Posterior vena cava (tissue), 2 donors: ENCODE results near the gene HASPIN. TPM values are rescaled to one million over a fixed set of nuclear protein-coding genes. Genes with fewer than 3 reads are reported as not detected.
A peak's percentile ranks its signal among the peaks of the same experiment; 100 is the strongest.
"Not testable (repeated sequence)": the region's sequence is repeated elsewhere in the genome, so short reads cannot be mapped to it uniquely, and the experiment has no call there.

Source experiments
- DNase-seq: peaks from one replicate; pipeline ENCODE4 v3.0.0-alpha.2; 2020; ENCODE audit warnings: low spot score
- intact Hi-C, 2 donors: fragments of 100-400 bp; cut with DNase I; formaldehyde crosslinking; loops; one replicate each; pipeline versions ENCODE4 v1.14.1 to v1.14.2; 2022 to 2023
- total RNA-seq, 2 donors: library from RNA; stranded (reverse); fragmentation: NEBNext Ultra II Directional; extraction: Animal tissue kit (Norgen Biotek cat#: 25700); gene quantifications; one replicate each; pipeline ENCODE4 v1.2.1, GENCODE V29; 2021
- donor health status: DM: yes; HTN: yes; CAD: no.
- donor health status: DM: yes; HTN: yes; CAD: no.

The HASPIN gene
- total RNA-seq, 2 donors from 2014 or later, result 0.24 TPM; not detected in 1

DNA sequence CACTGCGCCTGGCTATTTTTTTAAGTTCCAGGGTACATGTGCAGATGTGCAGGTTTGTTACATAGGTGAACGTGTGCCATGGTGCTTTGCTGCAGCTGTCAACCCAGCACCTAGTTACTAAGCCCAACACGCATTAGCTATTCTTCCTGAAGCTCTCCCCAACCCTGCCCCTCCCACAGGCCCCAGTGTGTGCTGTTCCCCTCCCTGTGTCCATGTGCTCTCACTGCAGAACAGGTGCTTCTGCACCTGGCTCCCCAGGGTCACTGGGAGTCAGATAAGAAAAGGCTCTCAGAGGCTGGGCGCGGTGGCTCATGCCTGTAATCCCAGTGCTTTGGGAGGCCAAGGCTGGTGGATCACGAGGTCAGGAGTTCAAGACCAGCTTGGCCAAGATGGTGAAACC, 6.2 kb downstream of the HASPIN start:
- no peak for DNase-seq
- intact Hi-C loops, result loop anchor here (10.0 kb wide), 2 partner anchors 65 to 115 kb away; partner anchors contain the start of gene NCBP3 (in 1 of the 2)

DNA sequence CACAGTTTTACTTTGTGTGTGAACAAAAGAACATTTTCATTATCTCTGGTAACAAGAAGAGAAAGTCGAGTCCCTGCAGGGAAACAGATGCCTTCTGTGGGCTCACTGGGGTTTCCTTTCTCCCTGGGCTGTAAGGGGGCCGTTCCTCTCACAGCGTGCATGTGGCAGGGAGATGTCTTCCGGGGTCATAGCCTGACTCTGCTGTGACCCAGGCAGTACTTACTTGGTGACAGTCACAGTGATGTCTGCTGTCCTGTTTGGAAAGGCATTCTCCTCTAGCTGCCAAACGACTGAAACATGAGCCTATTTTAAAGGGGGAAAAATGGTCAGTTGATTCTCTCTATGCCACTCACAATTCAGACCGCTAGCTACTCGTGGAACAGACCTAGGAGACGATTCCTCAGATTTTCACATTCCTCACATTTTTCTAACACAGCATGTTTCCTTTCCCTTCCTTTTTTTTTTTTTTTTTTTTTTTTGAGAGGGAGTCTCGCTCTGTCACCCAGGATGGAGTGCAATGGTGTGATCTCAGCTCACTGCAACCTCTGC, 7.3 kb downstream of the HASPIN start:
- intact Hi-C loops, result loop anchor here (10.0 kb wide), 2 partner anchors 64 to 114 kb away; partner anchors contain the start of gene NCBP3 (in 1 of the 2)
- no peak for DNase-seq

DNA sequence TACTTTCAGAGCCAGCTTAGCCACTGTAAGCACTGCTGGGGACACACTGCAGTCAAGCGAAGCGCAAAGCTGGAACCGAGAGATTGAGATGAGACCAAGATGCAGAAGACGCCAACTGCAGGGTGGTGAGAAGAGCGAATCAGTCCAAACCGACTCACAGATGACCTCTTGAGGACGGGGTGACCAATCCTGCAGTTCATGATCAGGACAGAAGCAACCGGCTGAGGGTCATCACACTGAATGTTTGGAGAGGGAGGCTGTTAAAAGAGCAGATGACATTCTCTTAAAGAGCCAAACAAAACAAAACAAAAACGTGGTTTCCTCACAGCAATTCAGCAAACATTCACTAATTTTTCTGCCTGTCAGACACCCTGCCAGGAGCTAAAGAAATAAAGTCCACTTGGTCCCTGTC, 8.5 kb downstream of the HASPIN start:
- DNase-seq, result no peak

DNA sequence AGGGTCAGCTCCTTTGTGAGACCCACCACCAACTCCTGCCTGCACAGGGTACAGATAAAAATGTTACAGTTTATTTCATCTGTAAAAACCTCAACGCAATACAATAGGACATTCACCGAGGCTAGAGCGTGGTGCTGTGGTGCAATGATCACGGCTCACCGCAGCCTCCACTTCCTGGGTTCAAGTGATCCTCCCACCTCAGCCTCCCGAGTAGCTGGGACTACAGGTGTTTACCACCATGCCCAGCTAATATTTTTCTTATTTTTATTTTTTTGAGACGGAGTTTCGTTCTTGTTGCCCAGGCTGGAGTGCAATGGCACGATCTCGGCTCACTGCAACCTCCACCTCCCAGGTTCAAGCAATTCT, 11.2 kb downstream of the HASPIN start:
- not testable (repeated sequence) for DNase-seq
- intact Hi-C loops, result loop anchor here (10.0 kb wide), 2 partner anchors 60 to 110 kb away; partner anchors contain the start of gene NCBP3 (in 1 of the 2)

More for the DNA sequence above, 8.5 kb downstream of the HASPIN start:
- intact Hi-C loops, result loop anchor here (10.0 kb wide), 2 partner anchors 63 to 113 kb away; partner anchors contain the start of gene NCBP3 (in 1 of the 2)

DNA sequence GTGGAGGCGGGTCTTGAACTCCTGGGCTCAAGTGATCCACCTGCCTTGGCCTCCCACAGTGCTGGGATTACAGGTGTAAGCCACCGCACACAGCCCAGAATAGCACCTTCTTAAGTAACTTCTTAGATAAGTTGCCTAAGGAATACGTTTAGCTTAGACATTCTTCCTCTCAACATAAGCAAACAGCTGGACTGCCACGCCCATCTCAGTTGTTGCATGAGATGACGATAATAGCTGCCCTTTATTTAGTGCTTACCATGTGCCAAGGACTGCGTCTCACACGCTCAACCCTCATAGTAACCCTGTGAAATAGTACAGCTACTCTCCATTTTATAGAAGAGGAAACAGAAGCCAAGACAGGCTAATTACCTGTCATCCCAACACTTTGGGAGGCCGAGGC, 11.8 kb downstream of the HASPIN start:
- intact Hi-C loops, result loop anchor here (10.0 kb wide), 2 partner anchors 59 to 109 kb away; partner anchors contain the start of gene NCBP3 (in 1 of the 2)
- no peak for DNase-seq

DNA sequence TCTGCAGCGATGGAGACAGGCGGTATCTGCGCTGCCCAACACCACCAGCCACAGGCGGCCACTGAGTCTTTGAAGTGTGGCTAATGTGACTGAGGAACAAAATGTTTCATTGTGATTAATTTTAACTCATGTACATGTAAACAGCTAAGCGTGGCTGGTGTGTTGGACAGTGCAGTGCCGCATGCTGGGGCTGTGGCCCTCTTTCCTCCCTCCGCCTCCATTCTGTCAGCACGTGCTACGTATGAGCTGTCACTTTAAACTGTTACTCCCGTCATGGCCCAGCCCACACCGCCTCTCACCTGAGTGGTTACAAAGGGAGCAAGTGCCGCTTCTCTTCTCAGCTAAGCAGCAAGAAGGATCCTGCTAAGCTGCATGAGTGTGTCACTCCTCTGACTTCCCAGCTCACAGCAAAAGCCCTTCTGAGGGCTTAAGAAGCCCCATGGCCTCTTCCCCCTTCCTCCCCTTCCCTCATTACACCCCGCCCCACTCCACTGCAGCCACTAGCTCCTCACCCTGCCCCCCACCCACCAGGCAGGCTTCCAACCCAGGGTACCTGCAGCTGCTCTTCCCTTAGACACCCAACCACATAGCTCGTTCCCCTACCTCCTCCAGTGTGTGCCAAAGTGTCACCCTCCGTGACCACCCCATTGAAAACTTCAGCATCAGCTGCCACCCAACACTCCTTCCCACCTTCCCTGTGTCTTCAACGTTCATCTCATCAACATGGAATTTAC, 15.0 kb downstream of the HASPIN start:
- intact Hi-C loops, result loop anchor here (10.0 kb wide), 2 partner anchors 56 to 106 kb away; partner anchors contain the start of gene NCBP3 (in 1 of the 2)

DNA sequence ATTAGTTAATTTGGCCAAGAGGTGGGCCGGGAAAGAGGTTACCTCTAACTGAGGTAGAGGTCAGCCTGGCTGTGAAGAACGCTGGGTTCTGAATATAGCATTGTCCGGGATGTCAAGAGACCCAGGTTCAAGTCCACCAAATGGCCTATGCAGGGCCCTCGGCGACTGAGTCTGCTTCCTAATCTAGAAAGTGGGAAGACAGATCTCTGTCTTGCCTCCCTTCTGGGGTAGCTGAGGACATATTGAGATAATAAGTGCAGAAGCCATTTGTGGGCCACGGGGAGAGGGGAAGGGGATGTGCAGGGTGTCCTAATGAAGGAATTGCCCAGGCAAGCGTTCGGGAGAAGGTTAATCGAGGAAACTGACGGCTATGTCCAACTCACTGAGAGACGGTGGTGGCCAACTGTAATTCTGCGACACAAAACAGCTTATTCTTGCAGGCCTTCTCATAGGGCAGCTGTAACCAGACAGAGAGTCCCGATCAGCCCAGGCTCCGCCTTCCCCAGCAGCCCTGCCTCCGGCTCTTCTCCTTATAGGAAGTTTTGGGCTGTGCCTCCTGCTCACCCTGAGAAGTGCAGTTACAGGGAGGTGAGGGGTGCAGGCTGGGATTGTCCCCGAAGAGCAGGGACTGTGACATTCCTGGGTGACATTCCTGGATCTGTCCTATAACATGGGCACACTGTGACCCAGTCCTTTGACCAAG, 15.9 kb downstream of the HASPIN start:
- DNase-seq, result no peak
- intact Hi-C loops, result loop anchor here (10.0 kb wide), 2 partner anchors 55 to 105 kb away; partner anchors contain the start of gene NCBP3 (in 1 of the 2)

More for the DNA sequence above, 15.0 kb downstream of the HASPIN start:
- no peak for DNase-seq

DNA sequence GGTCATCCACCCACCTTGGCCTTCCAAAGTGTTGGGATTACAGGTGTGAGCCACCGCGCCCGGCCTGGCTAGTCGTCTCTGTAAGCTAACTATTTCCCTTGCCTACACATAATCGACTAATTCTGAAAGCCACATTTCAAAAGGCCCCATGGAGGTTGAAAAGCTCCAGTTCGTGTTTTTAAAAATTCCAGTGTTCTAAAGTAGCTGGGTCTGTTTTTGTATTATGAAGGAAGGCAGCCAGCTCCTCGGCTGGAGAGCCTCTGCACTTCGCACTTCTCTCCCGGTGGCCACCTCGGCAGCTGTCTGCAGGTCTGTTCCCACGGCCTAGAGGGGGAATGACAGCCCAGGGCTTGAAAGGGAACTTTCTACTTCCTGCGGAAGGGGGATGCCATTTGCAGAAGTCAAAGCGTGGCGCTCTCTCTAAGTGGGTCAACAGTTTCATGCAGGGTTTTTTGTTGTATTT, 16.9 kb downstream of the HASPIN start:
- DNase-seq, result no peak
- intact Hi-C loops, result no loop called here

DNA sequence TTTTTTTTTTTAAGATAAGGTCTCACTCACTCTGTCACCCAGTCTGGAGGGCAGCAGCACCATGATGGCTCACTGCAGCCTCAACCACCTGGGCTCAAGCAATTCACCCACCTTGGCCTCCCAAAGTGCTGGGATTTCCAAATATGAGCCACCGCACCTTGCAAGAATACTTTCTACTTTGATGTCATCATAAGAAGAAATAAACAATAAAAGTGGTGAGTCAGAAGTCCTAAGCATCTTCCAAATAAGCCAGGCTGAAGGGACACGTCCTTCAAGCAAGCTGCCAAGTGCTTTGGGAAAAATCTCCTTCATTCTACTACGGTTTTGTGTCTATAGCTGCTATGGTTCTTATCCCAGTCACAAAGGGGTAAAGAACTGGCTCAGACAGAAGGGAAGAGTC, 20.3 kb downstream of the HASPIN start:
- DNase-seq, result no peak
- intact Hi-C loops, result no loop called here

DNA sequence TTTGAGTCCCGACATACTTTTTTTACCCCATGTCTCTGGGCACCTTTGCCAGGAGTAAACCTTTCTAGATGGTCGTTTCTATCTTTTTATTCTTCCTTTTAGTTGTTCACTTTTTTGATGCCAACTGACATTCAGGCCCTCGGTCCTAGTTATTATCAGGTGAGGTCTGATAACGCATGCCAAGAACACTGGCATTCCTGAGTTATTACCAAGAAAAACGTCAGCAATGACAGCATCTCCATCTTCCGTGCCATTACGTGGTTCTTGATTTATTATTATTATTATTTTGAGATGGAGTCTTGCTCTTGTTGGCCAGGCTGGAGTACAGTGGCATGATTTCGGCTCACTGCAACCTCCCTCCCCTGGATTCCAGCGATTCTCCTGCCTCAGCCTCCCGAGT, 21.4 kb downstream of the HASPIN start:
- intact Hi-C loops, result loop anchor here in 1 of 2 donors (5.0 kb wide), 1 partner anchor 1187 kb away; the partner anchor contains the start of gene GP1BA

DNA sequence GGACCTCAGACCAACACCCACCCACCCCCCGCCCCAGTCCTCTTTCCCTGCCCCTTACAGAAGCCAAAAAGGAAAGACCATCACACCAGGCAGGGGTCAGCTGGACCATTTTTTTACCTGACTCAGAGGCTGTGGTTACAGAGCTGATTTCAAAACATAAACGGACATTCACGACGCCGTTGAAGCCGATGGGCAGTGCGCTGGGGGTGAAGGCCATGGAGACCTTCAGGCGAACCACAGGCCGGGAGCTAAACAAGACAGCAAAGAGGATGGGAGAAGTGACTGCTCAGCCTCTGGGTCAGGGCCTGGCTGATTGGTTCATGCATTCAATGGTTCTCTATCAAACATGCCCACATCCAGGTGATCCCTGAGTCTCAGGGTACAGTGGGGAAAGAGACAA, 24.1 kb downstream of the HASPIN start:
- DNase-seq, result no peak
- intact Hi-C loops, result loop anchor here in 1 of 2 donors (5.0 kb wide), 1 partner anchor 1184 kb away; the partner anchor contains the start of gene GP1BA

More for the DNA sequence above, 21.4 kb downstream of the HASPIN start:
- no peak for DNase-seq

DNA sequence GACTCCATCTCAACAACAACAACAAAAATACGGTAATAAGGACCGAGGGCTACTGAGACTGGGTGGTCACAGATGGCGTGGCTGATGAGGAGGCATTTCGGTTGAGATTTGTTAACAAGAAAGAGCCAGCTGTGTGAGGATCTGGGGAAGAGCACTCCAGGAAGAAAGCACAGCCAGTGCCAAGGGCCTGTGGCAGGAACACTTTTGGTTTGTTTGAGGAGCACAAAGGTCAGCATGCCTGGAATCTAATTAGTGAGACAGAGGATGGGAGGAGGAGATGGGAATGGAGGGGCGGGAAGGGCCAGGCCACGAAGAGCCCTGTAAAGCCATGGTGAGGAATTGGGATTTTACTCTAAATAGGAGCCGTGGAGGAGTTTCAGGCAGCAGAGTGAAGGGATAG, 24.9 kb downstream of the HASPIN start:
- intact Hi-C loops, result loop anchor here in 1 of 2 donors (5.0 kb wide), 1 partner anchor 1184 kb away; the partner anchor contains the start of gene GP1BA
- DNase-seq, result no peak

DNA sequence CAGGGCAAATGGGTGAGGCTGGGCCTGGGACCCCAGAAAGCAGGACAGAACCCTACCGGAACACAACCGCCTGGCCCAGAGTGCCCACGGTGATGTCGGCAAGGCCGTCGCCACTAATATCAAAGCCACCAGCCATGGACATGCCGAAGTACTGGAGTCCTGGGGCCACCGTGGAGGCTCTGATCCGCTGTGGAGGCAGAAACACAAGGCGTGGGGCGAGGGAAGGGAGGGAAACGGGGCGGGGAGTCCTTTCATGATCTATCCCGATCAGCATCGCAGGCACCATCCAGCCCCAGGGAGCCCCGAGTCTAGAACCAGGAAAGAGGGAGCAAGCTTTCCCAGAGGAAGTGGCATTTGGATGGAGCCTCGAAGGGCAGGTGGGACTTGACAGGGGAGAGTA, 26.6 kb downstream of the HASPIN start:
- DNase-seq, result no peak
- intact Hi-C loops, result no loop called here

DNA sequence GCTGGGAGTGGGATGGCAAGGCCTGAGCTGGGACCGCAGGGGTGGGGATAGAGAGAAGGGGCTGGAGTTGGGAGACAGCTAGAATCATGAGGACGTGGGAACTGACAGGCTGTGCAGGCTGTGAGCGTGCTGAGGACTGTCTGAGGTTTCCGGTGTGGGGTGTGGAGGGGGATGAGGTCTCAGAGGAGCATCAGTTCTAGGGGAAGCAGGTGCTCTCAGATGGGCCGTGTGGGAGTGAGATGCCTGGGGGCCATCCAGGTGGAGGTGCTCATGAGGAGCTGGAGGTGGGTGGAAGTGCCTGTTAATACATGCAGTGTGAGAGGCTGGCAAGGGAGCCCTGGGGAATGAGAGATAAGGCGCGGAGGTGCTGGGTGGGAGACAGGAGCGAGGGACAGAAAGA, 27.2 kb downstream of the HASPIN start:
- peak; percentile 55 for DNase-seq
- intact Hi-C loops, result no loop called here

DNA sequence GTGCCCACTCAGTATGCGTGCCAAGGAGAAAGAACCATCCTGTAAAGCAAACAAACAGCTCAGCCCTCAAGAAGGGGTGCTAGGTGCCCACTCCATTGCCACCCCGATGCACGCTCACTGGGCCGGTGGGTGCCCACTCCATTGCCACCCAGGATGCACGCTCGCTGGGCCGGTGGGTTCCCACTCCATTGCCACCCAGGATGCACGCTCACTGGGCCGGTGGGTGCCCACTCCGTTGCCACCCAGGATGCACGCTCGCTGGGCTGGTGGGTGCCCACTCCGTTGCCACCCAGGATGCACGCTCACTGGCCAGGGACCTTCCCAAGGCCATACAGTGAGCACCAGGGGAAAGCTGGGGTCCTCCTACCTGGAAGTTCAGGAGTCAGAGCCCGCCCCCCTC, 28.1 kb downstream of the HASPIN start:
- intact Hi-C loops, result no loop called here
- DNase-seq, result no peak

DNA sequence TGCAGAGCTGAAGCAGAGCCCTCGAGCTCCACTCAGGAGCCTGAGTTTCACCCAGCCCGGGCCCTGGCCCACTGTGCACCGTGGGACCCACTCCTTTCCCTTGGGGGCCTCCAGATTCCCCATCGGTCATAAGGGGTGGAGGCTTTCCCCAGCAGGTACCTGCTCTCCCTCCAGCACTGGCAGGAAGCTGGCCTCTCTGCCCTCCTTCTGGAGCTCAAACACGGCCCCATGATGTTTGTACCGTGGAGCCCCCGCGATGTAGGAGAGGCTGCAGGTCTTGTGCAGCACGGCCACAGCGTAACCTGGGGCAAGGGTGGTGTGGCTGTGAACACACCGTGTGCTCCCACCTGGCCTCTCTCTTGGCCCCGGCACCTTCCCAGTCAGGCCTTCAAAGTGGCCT, 29.9 kb downstream of the HASPIN start:
- no peak for DNase-seq
- intact Hi-C loops, result no loop called here

DNA sequence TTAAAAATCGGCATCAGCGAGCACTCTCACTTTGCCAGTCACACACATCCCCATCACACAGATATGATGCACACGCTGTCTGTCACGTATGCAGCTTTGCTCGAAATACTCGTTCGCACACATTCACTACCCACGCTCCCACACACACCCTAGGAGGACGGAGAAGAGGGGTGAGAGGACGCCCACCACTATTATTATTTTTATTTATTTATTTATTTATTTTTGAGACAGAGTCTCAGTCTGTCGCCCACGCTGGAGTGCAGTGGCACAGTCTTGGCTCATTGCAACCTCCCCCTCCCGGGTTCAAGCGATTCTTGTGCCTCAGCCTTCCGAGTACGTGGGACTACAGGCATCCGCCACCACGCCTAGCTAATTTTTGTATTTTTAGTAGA, 30.4 kb downstream of the HASPIN start:
- no peak for DNase-seq
- intact Hi-C loops, result no loop called here

DNA sequence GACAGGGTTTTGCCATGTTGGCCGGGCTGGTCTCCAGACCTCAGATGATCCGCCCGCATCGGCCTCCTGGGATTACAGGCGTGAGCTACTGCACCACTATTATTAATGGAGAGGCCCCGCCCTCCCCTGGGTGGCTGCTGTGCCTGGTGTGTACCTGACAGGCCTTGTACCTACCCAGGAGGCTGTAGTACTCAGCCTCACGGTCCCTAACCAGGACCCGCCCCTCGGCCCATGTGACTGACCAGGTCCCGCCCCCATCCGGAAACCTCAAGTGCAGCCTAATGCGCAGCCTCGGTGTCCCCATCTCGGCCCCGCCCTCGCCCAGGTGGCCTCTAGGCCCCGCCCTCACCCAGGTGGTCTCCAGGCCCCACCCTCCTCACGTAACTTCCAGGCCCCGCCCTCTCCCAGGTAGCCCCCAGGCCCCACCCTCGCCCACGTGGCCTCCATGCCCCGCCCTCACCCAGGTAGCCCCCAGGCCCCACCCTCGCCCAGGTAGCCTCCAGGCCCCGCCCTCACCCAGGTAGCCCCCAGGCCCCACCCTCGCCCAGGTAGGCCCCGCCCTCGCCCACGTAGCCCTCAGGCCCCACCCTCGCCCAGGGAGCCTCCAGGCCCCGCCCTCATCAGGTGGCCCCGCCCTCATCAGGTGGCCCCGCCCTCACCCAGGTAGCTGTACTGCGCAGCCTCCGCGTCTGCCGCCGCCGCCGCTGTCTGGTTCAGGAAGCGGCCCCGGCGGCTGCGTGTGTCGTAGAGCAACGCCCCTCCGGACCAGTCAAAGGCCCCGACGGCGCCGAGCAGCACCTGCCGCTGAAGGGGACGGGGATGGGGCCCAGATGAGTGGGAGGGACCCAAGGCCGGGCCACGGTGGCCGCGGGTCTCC, 31.0 kb downstream of the HASPIN start:
- intact Hi-C loops, result no loop called here
- peak; percentile 87 for DNase-seq
